ENCODE data around the gene FBXO46.
A peak's percentile ranks its signal among the peaks of the same experiment; 100 is the strongest.
"Not testable (repeated sequence)": the region's sequence is repeated elsewhere in the genome, so short reads cannot be mapped to it uniquely, and the experiment has no call there.

Gene FBXO46

DNA sequence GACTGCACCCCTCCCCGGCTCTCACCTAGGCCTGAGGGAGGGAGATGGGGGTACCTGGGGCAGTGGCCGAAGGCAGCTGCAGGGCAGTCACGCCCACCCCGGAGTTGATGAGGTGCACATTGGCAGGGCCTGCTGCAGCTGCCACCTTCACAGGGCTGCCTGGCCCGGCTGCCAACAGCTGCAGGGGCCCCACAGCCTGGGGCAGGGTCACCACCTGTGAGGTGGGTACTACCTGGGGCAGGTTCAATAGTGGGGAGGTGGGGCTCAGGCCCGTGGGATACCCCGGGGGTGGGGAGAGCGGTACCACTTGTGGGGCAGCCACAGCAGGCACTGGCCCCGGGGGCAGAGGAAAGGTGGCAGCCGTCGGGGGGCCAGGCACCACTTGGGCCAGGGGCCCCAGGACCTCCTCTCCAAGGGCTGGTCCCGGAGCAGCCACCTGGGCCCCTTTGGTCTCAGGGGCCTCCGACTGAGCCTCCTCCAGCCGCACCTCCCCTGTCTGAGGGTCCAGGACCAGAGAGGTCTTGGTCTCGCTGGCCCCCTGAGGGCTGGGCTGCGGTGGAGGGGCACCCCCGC lies 35.7 kb upstream of the FBXO46 start:
- no peak for DNase-seq

DNA sequence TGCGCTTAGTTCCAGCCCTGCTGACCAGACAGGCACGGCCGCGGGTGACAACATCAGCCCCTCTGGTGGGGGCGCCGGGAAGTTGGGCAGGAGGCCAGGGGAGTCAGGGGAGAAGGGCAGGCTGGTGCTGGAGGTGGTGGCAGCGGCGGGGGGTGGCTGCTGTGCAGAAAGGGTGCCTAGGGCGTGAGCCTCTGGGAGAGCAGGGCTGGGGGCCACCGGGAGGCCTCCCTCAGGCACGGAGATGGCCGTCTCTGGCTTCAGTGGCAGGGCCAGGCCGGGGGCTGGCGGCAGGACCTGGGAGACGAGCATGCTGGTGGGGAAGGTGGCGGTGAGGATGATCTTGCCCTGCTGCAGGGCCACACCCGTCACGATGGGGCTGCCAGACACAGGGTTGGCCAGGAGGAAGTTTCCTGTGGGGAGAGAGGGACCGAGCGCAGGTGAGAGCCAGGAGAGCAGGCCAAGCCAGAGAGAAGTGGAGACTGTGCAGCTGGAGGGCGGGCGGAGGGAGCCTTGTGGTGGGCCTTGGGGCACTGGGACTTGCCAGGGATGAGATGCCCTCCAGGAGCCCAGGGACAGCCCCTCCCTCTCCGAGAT lies 35.1 kb upstream of the FBXO46 start:
- no peak for DNase-seq

DNA sequence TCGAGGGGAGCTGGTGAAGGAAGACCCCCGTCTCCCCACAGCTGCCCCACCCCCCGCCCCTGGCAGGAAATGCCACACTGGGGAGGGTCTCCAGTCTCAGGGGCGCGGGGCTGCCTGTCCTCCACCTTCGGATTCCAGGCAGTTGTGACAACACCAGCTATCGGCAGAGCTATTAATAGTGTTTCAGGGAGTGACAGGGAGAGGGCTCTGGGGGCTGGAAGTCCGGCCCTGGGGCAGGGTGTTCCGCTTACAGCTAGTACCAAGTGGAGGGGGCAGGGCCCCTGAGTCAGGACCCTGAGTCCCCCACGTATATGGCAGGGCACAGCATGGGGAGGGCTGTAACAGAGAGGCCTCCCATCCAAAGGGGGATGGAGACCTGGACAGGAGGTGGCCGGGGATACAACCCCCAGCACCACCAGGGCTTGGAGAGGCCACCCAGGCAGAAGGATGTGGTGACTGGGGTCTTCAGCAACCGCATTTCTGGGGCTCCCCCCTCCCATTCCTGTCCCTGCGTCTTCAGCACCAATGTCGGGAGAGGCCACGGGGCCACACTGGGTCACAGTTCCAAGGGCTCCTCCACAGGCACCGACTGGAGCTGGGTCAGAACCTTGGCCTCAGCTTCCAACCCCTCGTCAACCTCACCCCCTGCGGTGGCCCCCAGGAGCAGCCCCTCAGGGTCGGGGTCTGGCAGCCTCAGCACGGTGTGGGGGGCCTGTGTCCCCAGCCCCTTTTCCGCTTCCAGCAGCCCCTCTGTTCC lies 34.4 kb upstream of the FBXO46 start:
- no peak for DNase-seq

GRCh38 chr19:45764475-45764874 lies 33.8 kb upstream of the FBXO46 start:
- DNase-seq, result no peak

DNA sequence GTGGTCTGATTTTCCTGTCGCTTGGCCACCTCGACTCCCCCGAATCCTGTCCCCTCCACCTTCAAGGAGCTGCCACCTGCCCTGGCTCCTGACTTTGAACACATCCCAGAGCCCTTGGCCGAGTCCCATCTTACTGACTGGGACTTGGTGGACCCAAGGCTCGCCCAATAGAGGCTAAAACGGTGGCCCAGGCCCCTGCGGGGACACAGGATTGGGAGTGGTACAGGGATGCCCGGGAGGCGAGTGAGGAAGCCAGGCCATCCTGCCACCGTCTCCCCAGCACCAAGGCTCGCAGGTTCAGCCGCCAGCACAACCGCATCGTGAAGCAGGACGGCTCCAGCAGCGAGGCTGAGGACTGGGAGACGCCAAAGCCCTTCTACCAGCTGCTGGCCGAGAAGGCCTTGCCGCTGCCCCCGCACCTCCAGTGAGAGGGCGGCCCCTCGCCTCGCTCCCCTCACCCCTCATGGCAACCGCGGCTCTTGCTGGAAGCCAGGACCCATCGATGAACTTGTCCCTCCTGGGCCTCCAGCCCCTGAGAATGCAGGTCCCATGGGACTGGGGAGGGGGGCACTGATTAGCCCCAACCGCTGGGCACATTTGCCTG lies 33.1 kb upstream of the FBXO46 start:
- DNase-seq, result no peak

- DNase-seq, result no peak
Observed at GRCh38 chr19:45762870-45763631, 32.4 kb upstream of the FBXO46 start.

DNA sequence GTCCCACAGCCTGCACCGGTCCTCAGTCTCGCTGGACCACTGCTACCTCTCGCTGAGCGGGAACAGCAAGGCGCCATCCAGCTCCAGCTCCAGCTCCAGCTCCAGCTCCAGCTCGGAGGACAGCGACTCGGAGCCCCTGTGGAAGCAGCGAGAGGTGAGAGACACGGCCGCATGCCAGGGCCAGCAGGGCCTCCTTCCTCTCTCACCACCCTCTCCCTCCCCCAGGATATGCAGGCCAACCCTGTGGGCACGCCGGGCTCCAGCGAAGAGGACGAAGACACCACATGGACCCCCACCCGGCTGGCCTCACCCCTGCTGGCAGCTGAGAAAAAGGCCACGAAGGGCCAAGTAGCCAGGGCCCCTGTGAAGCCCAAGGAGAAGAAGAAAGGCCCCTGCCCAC lies 31.0 kb upstream of the FBXO46 start:
- no peak for DNase-seq

DNA sequence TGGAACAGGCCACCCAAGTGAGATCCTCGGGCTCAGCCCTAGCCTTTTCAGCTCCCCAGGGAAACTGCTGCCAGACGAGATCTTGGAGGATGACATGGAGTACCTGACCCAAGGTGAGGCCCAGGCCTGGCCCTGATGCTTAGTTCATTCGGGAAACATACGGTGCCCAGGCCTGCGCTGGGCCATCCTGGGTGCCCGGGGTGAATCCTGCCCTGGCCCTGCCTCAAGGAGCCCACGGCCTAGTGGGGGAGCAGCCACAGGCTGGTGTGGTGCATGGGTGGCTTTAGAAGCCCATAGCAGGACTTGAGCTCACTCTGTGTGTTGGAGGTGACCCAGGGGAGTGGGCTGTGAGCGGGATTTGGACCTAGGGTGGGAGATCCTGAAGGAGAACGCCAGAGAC lies 28.2 kb upstream of the FBXO46 start:
- no peak for DNase-seq

DNA sequence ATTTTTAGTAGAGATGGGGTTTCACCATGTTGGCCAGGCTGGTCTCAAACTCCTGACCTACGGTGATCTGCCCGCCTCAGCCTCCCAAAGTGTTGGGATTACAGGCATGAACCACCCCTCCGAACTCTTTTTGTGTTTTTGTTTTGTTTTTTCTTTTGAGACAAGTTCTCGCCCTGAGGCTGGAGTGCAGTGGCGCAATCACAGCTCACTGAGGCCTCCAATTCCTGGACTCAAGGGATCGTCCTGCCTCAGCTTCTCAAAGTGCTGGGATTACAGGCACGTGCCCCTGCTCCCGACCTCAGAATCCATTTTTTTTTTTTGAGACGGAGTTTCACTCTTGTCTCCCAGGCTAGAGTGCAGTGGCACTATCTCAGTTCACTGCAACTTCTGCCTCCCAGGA lies 27.0 kb upstream of the FBXO46 start:
- no peak for DNase-seq

GRCh38 chr19:45754323-45754722 lies 23.6 kb upstream of the FBXO46 start:
- no peak for DNase-seq

- DNase-seq, result no peak
Observed at GRCh38 chr19:45753548-45753947, 22.9 kb upstream of the FBXO46 start.

DNA sequence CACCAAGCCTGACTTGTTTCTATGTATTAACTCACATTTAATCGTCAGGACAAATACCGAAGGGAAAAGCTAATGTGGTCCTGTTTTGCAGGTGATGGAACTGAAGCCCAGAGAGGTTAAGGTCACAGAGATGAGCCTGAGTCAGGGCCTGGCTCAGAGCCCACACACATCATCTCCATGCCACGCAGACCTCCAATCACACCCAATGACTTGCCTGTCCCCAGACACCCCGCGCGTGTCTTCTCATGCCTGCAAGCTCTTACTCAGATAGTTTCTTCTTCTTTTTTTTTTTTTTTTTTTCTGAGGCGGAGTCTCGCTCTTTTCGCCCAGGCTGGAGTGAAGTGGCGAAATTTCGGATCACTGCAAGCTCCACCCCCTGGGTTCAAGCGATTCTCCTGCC lies 21.9 kb upstream of the FBXO46 start:
- peak in 2 of 4 experiments; percentile 24 to 36 for DNase-seq

- DNase-seq, result not testable (repeated sequence)
Observed at GRCh38 chr19:45751483-45751882, 20.8 kb upstream of the FBXO46 start.

- DNase-seq, result no peak
Observed at GRCh38 chr19:45747513-45747912, 16.8 kb upstream of the FBXO46 start.

GRCh38 chr19:45746866-45747265 lies 16.2 kb upstream of the FBXO46 start:
- DNase-seq, result no peak

DNA sequence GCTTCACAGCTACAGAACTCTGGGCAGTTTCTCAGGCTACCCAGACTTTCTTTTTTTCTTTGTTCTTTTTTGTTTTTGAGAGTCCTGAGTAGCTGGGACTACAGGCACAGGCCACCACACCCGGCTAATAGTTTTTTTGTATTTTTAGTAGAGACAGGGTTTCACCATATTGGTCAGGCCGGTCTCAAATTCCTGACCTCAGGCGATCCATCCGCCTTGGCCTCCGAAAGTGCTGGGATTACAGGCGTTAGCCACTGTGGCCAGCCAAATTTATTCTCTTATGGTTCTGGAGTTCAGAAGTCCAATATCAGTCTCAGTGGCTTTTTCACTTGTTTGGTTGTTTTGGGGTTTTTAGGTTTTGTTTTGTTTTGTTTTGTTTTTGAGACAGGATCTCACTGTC lies 14.9 kb upstream of the FBXO46 start:
- DNase-seq, result no peak

DNA sequence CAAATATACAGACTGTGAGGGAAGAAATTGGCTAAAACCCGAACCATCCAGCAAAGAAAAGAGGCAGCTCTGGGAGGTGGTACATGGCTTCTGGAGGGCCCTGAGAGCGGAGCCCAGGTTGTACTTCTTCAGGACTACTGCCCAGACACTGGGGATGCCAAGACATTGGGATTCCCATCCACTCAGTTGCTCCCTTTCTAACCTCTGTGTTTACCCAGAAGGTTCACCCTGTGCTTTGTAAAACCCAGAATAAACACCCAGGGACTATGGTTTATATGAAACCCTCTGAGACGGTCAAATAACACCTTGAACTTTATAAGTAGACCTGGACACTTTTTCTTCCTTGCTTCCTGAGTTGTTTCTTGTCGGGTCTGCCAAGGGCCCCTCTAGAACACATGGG lies 12.3 kb upstream of the FBXO46 start:
- DNase-seq, result no peak

- peak; percentile 27 to 60 (median 51) for DNase-seq
Observed at GRCh38 chr19:45739498-45740439, 9.1 kb upstream of the FBXO46 start.

GRCh38 chr19:45733160-45733810 lies 2.6 kb upstream of the FBXO46 start, which contains the start of gene MEIOSIN:
TSS of gene MEIOSIN (plus strand) at chr19:45733439. CDS start at chr19:45735377, 1,938 bp downstream.
- DNase-seq, result no peak

GRCh38 chr19:45729800-45730290 lies 851 bp downstream of the FBXO46 start:
- DNase-seq, result peak; percentile 17 to 53 (median 34)

DNA sequence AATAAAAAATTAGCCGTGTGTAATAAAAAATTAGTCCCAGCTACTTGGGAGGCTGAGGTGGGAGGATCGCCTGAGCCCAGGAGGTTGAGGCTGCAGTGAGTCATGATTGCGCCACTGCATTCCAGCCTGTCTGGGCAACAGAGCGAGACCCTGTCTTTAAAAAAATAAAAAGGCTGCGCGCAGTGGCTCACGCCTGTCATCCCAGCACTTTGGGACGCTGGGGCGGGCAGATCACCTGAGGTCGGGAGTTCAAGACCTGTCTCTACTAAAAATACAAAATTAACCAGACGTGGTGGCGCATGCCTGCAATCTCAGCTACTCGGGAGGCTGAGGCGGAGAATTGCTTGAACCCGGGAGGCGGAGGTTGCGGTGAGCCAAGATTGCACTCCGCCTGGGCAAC lies 2.0 kb downstream of the FBXO46 start:
- not testable (repeated sequence) for DNase-seq

Measured in suppressor macrophage (primary cell).